Keratinocyte (primary cell): ENCODE data around the gene CEP63.

ENCODE experiments used
- CTCF ChIP-seq, 3 experiments: IDR thresholded peaks in 1 of 3; conservative IDR thresholded peaks in 1 of 3; optimal IDR thresholded peaks in 1 of 3; 2 replicates in 2 of 3; 3 replicates in 1 of 3; pipeline versions ENCODE3 to v1.5.1; 2011; ENCODE audit warnings: low read length in 3 of 3, mild to moderate bottlenecking in 3 of 3, moderate library complexity in 2 of 3, control low read depth in 1 of 3, inconsistent platforms in 1 of 3; ENCODE audit not compliant: insufficient read depth in 2 of 3; ENCODE audit errors: extremely low read depth in 1 of 3
- EZH2 ChIP-seq: IDR thresholded peaks from one replicate; pipeline ENCODE4 v1.6.1; 2012; ENCODE audit warnings: inconsistent platforms, mild to moderate bottlenecking, low read length, moderate library complexity

- TF ChIP-seq CTCF (optimal IDR thresholded peaks at IDR 0.05 in 1 of 3, IDR thresholded peaks at IDR 0.05 in 1 of 3, conservative IDR thresholded peaks at IDR 0.05 in 1 of 3; ENCODE audit: extremely low read depth in 1 of 3, insufficient read depth in 2 of 3, low read length in 3 of 3) (no peak), EZH2 (no peak)
These were observed 14.2 kb upstream of the CEP63 start for GRCh38 chr3:134471521-134472193.
